Neural progenitor cell (in vitro differentiated cells): ENCODE results near the gene SRPX2.

Experiments
- EZH2 ChIP-seq: fragments of 200-600 bp; sonication (generic); IDR thresholded peaks from 2 replicates; pipeline ENCODE4 v1.6.1; 2017; ENCODE audit warnings: antibody characterized with exemption, mild to moderate bottlenecking, moderate library complexity
- TF ChIP-seq, protein P1 (sequence below): fragments of 200-600 bp; sonication (generic); IDR thresholded peaks from 2 replicates; pipeline ENCODE4 v1.5.1; 2017; ENCODE audit warnings: antibody characterized with exemption, mild to moderate bottlenecking

DNA sequence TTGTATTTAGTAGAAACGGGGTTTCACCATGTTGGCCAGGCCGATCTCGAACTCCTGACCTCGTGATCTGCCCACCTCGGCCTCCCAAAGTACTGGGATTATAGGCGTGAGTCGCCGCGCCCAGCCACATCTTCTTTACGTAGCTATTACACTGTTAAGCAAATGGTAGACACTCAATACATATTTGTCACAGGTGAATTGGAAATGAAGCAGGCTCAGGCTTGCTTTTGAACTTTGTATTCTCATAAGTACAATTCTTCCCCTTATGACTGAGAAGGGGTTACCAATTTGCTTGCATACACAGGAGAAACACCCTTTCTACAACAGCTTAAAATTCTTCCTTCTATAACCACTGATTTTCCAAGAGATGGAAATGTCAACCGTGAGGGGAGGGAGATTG, 787 bp upstream of the SRPX2 start:
- TF ChIP-seq, protein P1, sequence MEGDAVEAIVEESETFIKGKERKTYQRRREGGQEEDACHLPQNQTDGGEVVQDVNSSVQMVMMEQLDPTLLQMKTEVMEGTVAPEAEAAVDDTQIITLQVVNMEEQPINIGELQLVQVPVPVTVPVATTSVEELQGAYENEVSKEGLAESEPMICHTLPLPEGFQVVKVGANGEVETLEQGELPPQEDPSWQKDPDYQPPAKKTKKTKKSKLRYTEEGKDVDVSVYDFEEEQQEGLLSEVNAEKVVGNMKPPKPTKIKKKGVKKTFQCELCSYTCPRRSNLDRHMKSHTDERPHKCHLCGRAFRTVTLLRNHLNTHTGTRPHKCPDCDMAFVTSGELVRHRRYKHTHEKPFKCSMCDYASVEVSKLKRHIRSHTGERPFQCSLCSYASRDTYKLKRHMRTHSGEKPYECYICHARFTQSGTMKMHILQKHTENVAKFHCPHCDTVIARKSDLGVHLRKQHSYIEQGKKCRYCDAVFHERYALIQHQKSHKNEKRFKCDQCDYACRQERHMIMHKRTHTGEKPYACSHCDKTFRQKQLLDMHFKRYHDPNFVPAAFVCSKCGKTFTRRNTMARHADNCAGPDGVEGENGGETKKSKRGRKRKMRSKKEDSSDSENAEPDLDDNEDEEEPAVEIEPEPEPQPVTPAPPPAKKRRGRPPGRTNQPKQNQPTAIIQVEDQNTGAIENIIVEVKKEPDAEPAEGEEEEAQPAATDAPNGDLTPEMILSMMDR = no peak
- TF ChIP-seq EZH2 = no peak
